Mesendoderm (in vitro differentiated cells): Measurements from ENCODE around the gene YY1.
A peak's percentile ranks its signal among the peaks of the same experiment; 100 is the strongest.

Source experiments
- DNase-seq: peaks from one replicate; pipeline ENCODE4 v3.0.0; 2013
- H2AK5ac ChIP-seq: 2 replicates; pipeline ENCODE4 v1.6.1; 2013; ENCODE audit warnings: low read length, inconsistent platforms
- H2BK120ac ChIP-seq: 2 replicates; pipeline ENCODE4 v1.6.1; 2013; ENCODE audit warnings: low read depth, mild to moderate bottlenecking, low read length, moderate library complexity, mixed read lengths
- H2BK15ac ChIP-seq: replicated peaks from 2 replicates; pipeline ENCODE4 v1.6.1; 2013; ENCODE audit warnings: low read depth, mild to moderate bottlenecking, moderate library complexity
- H2BK5ac ChIP-seq: 2 replicates; pipeline ENCODE4 v1.6.1; 2013; ENCODE audit warnings: low read length, inconsistent platforms
- H3K18ac ChIP-seq: 2 replicates; pipeline ENCODE4 v1.6.1; 2013; ENCODE audit warnings: mild to moderate bottlenecking, low read length, mixed read lengths
- H3K23ac ChIP-seq: one replicate; pipeline ENCODE4 v1.6.1; 2013; ENCODE audit warnings: low read length
- H3K27ac ChIP-seq: 2 replicates; pipeline ENCODE4 v1.5.1; 2013; ENCODE audit warnings: low read depth, mild to moderate bottlenecking, inconsistent platforms, low read length, moderate library complexity
- H3K27me3 ChIP-seq: 2 replicates; pipeline ENCODE4 v1.6.1; 2013; ENCODE audit warnings: low read length, control low read depth, mild to moderate bottlenecking, inconsistent platforms; ENCODE audit not compliant: insufficient read depth, poor library complexity
- H3K36me3 ChIP-seq: 2 replicates; pipeline ENCODE4 v1.6.1; 2013; ENCODE audit warnings: low read length, inconsistent platforms; ENCODE audit not compliant: control insufficient read depth, insufficient read depth
- H3K4ac ChIP-seq: one replicate; pipeline ENCODE4 v1.6.1; 2013; ENCODE audit warnings: low read depth, mild to moderate bottlenecking, low read length, moderate library complexity
- H3K4me1 ChIP-seq: 2 replicates; pipeline ENCODE4 v1.6.1; 2013; ENCODE audit warnings: low read depth, low read length, inconsistent platforms; ENCODE audit not compliant: control insufficient read depth
- H3K4me2 ChIP-seq: 2 replicates; pipeline ENCODE4 v1.6.1; 2013; ENCODE audit warnings: low read length
- H3K4me3 ChIP-seq: 2 replicates; pipeline ENCODE4 v1.5.1; 2013; ENCODE audit warnings: mild to moderate bottlenecking, low read length
- H3K56ac ChIP-seq: one replicate; pipeline ENCODE4 v1.6.1; 2013; ENCODE audit warnings: low read length
- H3K79me1 ChIP-seq: 2 replicates; pipeline ENCODE4 v1.6.1; 2013; ENCODE audit warnings: low read length, inconsistent platforms
- H3K79me2 ChIP-seq: 2 replicates; pipeline ENCODE4 v1.6.1; 2013; ENCODE audit warnings: mild to moderate bottlenecking, low read length; ENCODE audit not compliant: control insufficient read depth, insufficient read depth
- H3K9ac ChIP-seq: 2 replicates; pipeline ENCODE4 v1.6.1; 2013; ENCODE audit warnings: low read length, inconsistent platforms
- H4K5ac ChIP-seq: one replicate; pipeline ENCODE4 v1.6.1; 2013; ENCODE audit warnings: low read length
- H4K8ac ChIP-seq: one replicate; pipeline ENCODE4 v1.6.1; 2013; ENCODE audit warnings: low read depth, mild to moderate bottlenecking, control low read depth, low read length, moderate library complexity
- WGBS: extraction: QIAGEN DNeasy Blood & Tissue Kit; methylation state at CpG from one replicate; pipeline ENCODE4 v1.1.7; 2013; ENCODE audit warnings: low lambda C conversion rate, missing lambda C conversion rate; ENCODE audit not compliant: insufficient coverage; ENCODE audit errors: extremely low coverage; 5-methylcytosine and 5-hydroxymethylcytosine counted together

The YY1 gene

GRCh38 chr14:100193417-100194357, 45.3 kb upstream of the YY1 start:
- H4K8ac ChIP-seq, result no peak overlapping the region
- no peaks in the 10 kb centered on the region for H3K79me1 ChIP-seq
- no CpG with 5 or more reads among the region's 12 CpGs for WGBS
- H3K9ac ChIP-seq, result peak overlapping the region; percentile 50
- no peak overlapping the region for H3K4me3 ChIP-seq
- peak overlapping the region; percentile 58 for H3K4ac ChIP-seq
- H2AK5ac ChIP-seq, result no peak overlapping the region
- no peak overlapping the region for H2BK15ac ChIP-seq
- H3K4me1 ChIP-seq, result peaks cover 3% of the 10 kb centered on the region
- H2BK120ac ChIP-seq, result no peak overlapping the region
- no peaks in the 10 kb centered on the region for H3K79me2 ChIP-seq
- no peak overlapping the region for H3K23ac ChIP-seq
- no peak for DNase-seq
- no peak overlapping the region for H4K5ac ChIP-seq
- H3K4me2 ChIP-seq, result no peak overlapping the region
- peak overlapping the region; percentile 78 for H3K56ac ChIP-seq
- H3K27ac ChIP-seq, result no peak overlapping the region
- H2BK5ac ChIP-seq, result no peak overlapping the region
- H3K27me3 ChIP-seq, result no peaks in the 10 kb centered on the region
- no peak overlapping the region for H3K18ac ChIP-seq
- H3K36me3 ChIP-seq, result no peaks in the 10 kb centered on the region

GRCh38 chr14:100199240-100199860, 39.6 kb upstream of the YY1 start:
- Histone ChIP-seq H3K56ac (no peak overlapping the region), H3K18ac (no peak overlapping the region), H2AK5ac (no peak overlapping the region), H3K23ac (no peak overlapping the region), H3K9ac (no peak overlapping the region), H2BK15ac (no peak overlapping the region), H3K4ac (no peak overlapping the region), H4K8ac (no peak overlapping the region), H3K4me3 (no peak overlapping the region), H4K5ac (no peak overlapping the region), H3K4me1 (no peaks in the 10 kb centered on the region), H3K79me1 (no peaks in the 10 kb centered on the region), H3K4me2 (no peak overlapping the region), H3K27ac (no peak overlapping the region), H3K79me2 (no peaks in the 10 kb centered on the region), H2BK120ac (no peak overlapping the region), H3K27me3 (no peaks in the 10 kb centered on the region), H3K36me3 (no peaks in the 10 kb centered on the region), H2BK5ac (no peak overlapping the region)
- DNase-seq, result no peak
- no CpG with 5 or more reads among the region's 8 CpGs for WGBS

- WGBS, result no CpG with 5 or more reads among the region's 3 CpGs
- peak; percentile 38 for DNase-seq
- Histone ChIP-seq H3K9ac (no peak overlapping the region), H4K8ac (no peak overlapping the region), H3K4ac (no peak overlapping the region), H3K4me3 (no peak overlapping the region), H4K5ac (no peak overlapping the region), H2AK5ac (no peak overlapping the region), H3K36me3 (no peaks in the 10 kb centered on the region), H3K27ac (no peak overlapping the region), H3K79me1 (no peaks in the 10 kb centered on the region), H3K4me1 (no peaks in the 10 kb centered on the region), H3K79me2 (no peaks in the 10 kb centered on the region), H2BK15ac (no peak overlapping the region), H3K56ac (no peak overlapping the region), H2BK5ac (no peak overlapping the region), H3K18ac (no peak overlapping the region), H3K27me3 (no peaks in the 10 kb centered on the region), H3K23ac (no peak overlapping the region), H2BK120ac (no peak overlapping the region), H3K4me2 (no peak overlapping the region)
Observed at GRCh38 chr14:100200311-100200710, 38.6 kb upstream of the YY1 start.

DNA sequence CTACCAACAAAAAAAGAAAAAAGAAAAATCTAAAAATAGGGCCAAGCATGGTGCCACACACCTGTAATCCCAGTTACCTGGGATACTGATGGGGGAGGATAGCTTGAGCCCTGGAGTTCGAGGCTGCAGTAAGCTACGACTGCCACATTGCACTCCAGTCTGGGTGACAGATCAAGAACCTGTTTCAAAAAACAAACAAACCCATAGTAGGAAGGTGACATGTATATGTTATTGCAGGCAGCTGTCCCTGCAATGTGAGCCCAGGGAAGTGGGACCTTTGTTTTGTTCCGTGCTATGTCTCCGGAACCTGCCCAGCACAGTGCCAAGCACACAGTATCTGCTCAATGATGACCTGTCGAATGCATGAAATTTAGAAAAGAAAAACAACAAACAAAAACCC, 37.2 kb upstream of the YY1 start:
- Histone ChIP-seq H4K5ac (no peak overlapping the region), H3K9ac (no peak overlapping the region), H3K4ac (no peak overlapping the region), H4K8ac (no peak overlapping the region), H3K4me2 (no peak overlapping the region), H3K79me1 (no peaks in the 10 kb centered on the region), H3K79me2 (no peaks in the 10 kb centered on the region), H3K56ac (no peak overlapping the region), H3K27me3 (no peaks in the 10 kb centered on the region), H2BK5ac (no peak overlapping the region), H3K4me3 (no peak overlapping the region), H2AK5ac (no peak overlapping the region), H2BK15ac (no peak overlapping the region), H3K27ac (no peak overlapping the region), H2BK120ac (no peak overlapping the region), H3K18ac (no peak overlapping the region), H3K4me1 (no peaks in the 10 kb centered on the region), H3K23ac (no peak overlapping the region), H3K36me3 (no peaks in the 10 kb centered on the region)
- no CpG with 5 or more reads among the region's 5 CpGs for WGBS
- no peak for DNase-seq

DNA sequence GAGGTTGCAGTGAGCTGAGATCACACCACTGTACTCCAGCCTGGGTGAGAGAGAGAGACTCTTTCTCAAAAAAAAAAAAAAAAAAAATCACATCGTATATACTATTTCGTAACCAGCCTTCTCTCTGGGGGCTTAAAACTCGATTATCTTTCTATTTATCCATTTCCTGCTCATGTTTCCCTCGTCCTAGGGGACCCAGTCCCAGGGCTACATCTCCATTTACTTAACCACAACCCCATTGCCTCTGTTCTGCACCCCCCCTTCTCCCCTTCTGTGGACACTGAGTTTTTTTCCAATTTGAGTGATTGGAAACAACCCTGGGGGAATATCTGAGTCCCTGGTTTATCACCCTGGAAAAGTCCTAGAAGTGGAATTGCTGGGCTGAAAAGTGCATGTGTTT, 36.2 kb upstream of the YY1 start:
- Histone ChIP-seq H2BK120ac (no peak overlapping the region), H3K79me1 (no peaks in the 10 kb centered on the region), H3K18ac (no peak overlapping the region), H3K56ac (no peak overlapping the region), H3K4ac (no peak overlapping the region), H3K27me3 (no peaks in the 10 kb centered on the region), H3K36me3 (no peaks in the 10 kb centered on the region), H3K4me3 (no peak overlapping the region), H3K27ac (no peak overlapping the region), H4K5ac (no peak overlapping the region), H2BK5ac (no peak overlapping the region), H2AK5ac (no peak overlapping the region), H2BK15ac (no peak overlapping the region), H3K79me2 (no peaks in the 10 kb centered on the region), H3K4me2 (no peak overlapping the region), H3K9ac (no peak overlapping the region), H3K23ac (no peak overlapping the region), H4K8ac (no peak overlapping the region), H3K4me1 (no peaks in the 10 kb centered on the region)
- no CpG with 5 or more reads among the region's 4 CpGs for WGBS
- DNase-seq, result no peak
